GM23338 (cell line): ENCODE data around the gene BBX.

Experiments used
- EZH2 ChIP-seq: fragments of 200-600 bp; sonication (generic); IDR thresholded peaks from one replicate; pipeline ENCODE4 v1.8.0; 2017; ENCODE audit warnings: antibody characterized with exemption, mild to moderate bottlenecking, low read depth; ENCODE audit not compliant: unreplicated experiment
- POLR2AphosphoS5 ChIP-seq: IDR thresholded peaks from 2 replicates; pipeline ENCODE4 v1.6.1; 2016; ENCODE audit warnings: antibody characterized with exemption, low read depth
- TF ChIP-seq, protein P1 (sequence below), 2 experiments: fragments of 200-600 bp in 1 of 2; sonication (generic) in 1 of 2; conservative IDR thresholded peaks; 2 replicates each; pipeline versions ENCODE4 v1.5.1 to v1.6.1; 2016 to 2017; ENCODE audit warnings: antibody characterized with exemption in 2 of 2, low read depth in 2 of 2, mild to moderate bottlenecking in 2 of 2, moderate library complexity in 1 of 2

DNA sequence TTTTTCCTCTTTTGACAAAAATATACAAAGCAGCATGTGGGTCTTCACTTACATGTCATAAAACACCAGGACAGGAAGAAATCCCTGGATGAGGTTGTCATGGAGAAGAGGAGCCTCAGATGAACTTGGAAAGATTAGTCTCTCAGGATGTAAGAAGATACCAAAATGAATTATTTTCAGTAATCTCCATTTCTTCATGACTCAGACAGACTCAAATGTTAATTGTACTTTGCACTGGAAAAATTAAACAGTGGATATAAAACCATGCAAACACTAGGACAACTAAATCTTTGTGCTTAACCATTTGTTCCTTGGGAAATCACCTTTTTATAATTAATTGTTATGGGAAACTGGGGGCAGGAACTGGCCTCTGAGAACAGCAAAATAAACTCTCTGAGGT lies 331.1 kb downstream of the BBX start:
- TF ChIP-seq, protein P1, sequence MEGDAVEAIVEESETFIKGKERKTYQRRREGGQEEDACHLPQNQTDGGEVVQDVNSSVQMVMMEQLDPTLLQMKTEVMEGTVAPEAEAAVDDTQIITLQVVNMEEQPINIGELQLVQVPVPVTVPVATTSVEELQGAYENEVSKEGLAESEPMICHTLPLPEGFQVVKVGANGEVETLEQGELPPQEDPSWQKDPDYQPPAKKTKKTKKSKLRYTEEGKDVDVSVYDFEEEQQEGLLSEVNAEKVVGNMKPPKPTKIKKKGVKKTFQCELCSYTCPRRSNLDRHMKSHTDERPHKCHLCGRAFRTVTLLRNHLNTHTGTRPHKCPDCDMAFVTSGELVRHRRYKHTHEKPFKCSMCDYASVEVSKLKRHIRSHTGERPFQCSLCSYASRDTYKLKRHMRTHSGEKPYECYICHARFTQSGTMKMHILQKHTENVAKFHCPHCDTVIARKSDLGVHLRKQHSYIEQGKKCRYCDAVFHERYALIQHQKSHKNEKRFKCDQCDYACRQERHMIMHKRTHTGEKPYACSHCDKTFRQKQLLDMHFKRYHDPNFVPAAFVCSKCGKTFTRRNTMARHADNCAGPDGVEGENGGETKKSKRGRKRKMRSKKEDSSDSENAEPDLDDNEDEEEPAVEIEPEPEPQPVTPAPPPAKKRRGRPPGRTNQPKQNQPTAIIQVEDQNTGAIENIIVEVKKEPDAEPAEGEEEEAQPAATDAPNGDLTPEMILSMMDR (conservative IDR thresholded peaks at IDR 0.05; ENCODE audit: low read depth in 2 of 2): no peak
- TF ChIP-seq EZH2: no peak
- TF ChIP-seq POLR2AphosphoS5: no peak
